Trophoblast cell (in vitro differentiated cells and primary cell): Measurements from ENCODE around the gene PALLD.

Experiments
- DNase-seq, 2 donors: peaks; one replicate each; pipeline ENCODE4 v3.0.0-alpha.2; 2016
- H2AFZ ChIP-seq: 2 replicates; pipeline ENCODE4 v1.6.1; 2013; ENCODE audit warnings: low read length, moderate library complexity, mild to moderate bottlenecking; ENCODE audit not compliant: insufficient read depth, poor library complexity
- H2AK5ac ChIP-seq: 2 replicates; pipeline ENCODE4 v1.6.1; 2013; ENCODE audit warnings: mild to moderate bottlenecking, low read length
- H2BK120ac ChIP-seq: 2 replicates; pipeline ENCODE4 v1.6.1; 2013; ENCODE audit warnings: low read length, mild to moderate bottlenecking, moderate library complexity; ENCODE audit not compliant: insufficient read depth, poor library complexity
- H2BK12ac ChIP-seq: 2 replicates; pipeline ENCODE4 v1.6.1; 2013; ENCODE audit warnings: mild to moderate bottlenecking, low read length, moderate library complexity
- H2BK5ac ChIP-seq: 2 replicates; pipeline ENCODE4 v1.6.1; 2013; ENCODE audit warnings: low read length, low read depth, moderate library complexity, mild to moderate bottlenecking; ENCODE audit not compliant: poor library complexity
- H3K14ac ChIP-seq: 2 replicates; pipeline ENCODE4 v1.6.1; 2013; ENCODE audit warnings: mild to moderate bottlenecking, low read length
- H3K18ac ChIP-seq: 2 replicates; pipeline ENCODE4 v1.6.1; 2013; ENCODE audit warnings: mild to moderate bottlenecking, low read length
- H3K23ac ChIP-seq: 2 replicates; pipeline ENCODE4 v1.6.1; 2013; ENCODE audit warnings: low read length
- H3K27ac ChIP-seq: 2 replicates; pipeline ENCODE4 v1.5.1; 2013; ENCODE audit warnings: low read depth, mild to moderate bottlenecking, inconsistent platforms, low read length, moderate library complexity
- H3K27me3 ChIP-seq: 2 replicates; pipeline ENCODE4 v1.6.1; 2013; ENCODE audit warnings: inconsistent platforms, mild to moderate bottlenecking, low read length, moderate library complexity; ENCODE audit not compliant: insufficient read depth
- H3K36me3 ChIP-seq, 2 experiments: 1 replicate in 1 of 2; 2 replicates in 1 of 2; pipeline ENCODE4 v1.6.1; 2013; ENCODE audit warnings: low read length in 2 of 2, mild to moderate bottlenecking in 2 of 2, moderate library complexity in 1 of 2; ENCODE audit not compliant: insufficient read depth in 2 of 2, control insufficient read depth in 1 of 2
- H3K4ac ChIP-seq: 2 replicates; pipeline ENCODE4 v1.6.1; 2013; ENCODE audit warnings: low read depth, mild to moderate bottlenecking, low read length, moderate library complexity
- H3K4me1 ChIP-seq, 2 experiments: 1 replicate in 1 of 2; 2 replicates in 1 of 2; pipeline ENCODE4 v1.6.1; 2013; ENCODE audit warnings: low read length in 2 of 2, mild to moderate bottlenecking in 2 of 2, moderate library complexity in 1 of 2; ENCODE audit not compliant: insufficient read depth in 2 of 2, control insufficient read depth in 1 of 2
- H3K4me2 ChIP-seq: 2 replicates; pipeline ENCODE4 v1.6.1; 2013; ENCODE audit warnings: inconsistent platforms, mild to moderate bottlenecking, low read length, moderate library complexity
- H3K4me3 ChIP-seq: 2 replicates; pipeline ENCODE4 v1.5.1; 2013; ENCODE audit warnings: mild to moderate bottlenecking, low read depth, low read length, inconsistent platforms
- H3K79me1 ChIP-seq: one replicate; pipeline ENCODE4 v1.6.1; 2013; ENCODE audit warnings: low read length
- H3K79me2 ChIP-seq: 2 replicates; pipeline ENCODE4 v1.6.1; 2013; ENCODE audit warnings: low read length, mild to moderate bottlenecking; ENCODE audit not compliant: control insufficient read depth, insufficient read depth, poor library complexity
- H3K9ac ChIP-seq: 2 replicates; pipeline ENCODE4 v1.6.1; 2013; ENCODE audit warnings: mild to moderate bottlenecking, low read length
- H3K9me3 ChIP-seq: 2 replicates; pipeline ENCODE4 v1.6.1; 2013; ENCODE audit warnings: low read depth, mild to moderate bottlenecking, control low read depth, inconsistent platforms, low read length; ENCODE audit not compliant: insufficient read depth
- H4K12ac ChIP-seq: 2 replicates; pipeline ENCODE4 v1.6.1; 2013; ENCODE audit warnings: low read depth, mild to moderate bottlenecking, low read length, moderate library complexity
- H4K8ac ChIP-seq: 2 replicates; pipeline ENCODE4 v1.6.1; 2013; ENCODE audit warnings: low read depth, mild to moderate bottlenecking, low read length, moderate library complexity
- H4K91ac ChIP-seq: one replicate; pipeline ENCODE4 v1.6.1; 2013; ENCODE audit warnings: low read depth, mild to moderate bottlenecking, low read length, moderate library complexity
- WGBS: extraction: QIAGEN DNeasy Blood & Tissue Kit; methylation state at CpG from one replicate; pipeline ENCODE4 v1.1.7; 2013; ENCODE audit warnings: missing lambda C conversion rate; ENCODE audit not compliant: insufficient read length, insufficient coverage; ENCODE audit errors: extremely low coverage; 5-methylcytosine and 5-hydroxymethylcytosine counted together

PALLD gene

DNA sequence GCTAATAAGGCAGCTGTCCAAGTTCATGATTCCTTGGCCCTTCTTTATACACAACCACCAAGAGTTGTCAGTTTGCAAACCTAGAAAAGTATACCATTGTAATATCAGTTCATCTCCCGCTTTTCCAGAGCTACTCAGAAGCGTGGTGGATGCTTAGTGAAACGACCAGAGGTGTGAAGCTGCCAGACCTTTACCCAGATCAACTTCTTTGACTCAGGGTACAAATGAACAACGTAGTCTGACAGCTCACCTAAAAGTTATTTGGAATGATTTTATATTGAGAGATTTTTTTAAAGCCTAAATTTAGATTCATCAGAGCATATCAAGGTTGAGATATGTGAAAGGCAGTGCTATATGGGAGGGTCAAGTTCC lies 343.5 kb downstream of the PALLD start:
- H3K18ac ChIP-seq: no peak overlapping the region
- no CpG with 5 or more reads among the region's 4 CpGs for WGBS

GRCh38 chr4:168841000-168841671 lies 344.3 kb downstream of the PALLD start:
- no peak overlapping the region for H4K8ac ChIP-seq
- WGBS: no CpG with 5 or more reads among the region's 8 CpGs
- H3K9me3 ChIP-seq: no peaks in the 10 kb centered on the region
- no peak overlapping the region for H4K91ac ChIP-seq
- H3K27me3 ChIP-seq: no peaks in the 10 kb centered on the region
- H2BK5ac ChIP-seq: no peak overlapping the region
- no peak overlapping the region for H2AK5ac ChIP-seq
- no peak overlapping the region for H4K12ac ChIP-seq
- H3K18ac ChIP-seq: no peak overlapping the region
- DNase-seq: no peak
- no peak overlapping the region for H2AFZ ChIP-seq
- no peak overlapping the region for H3K14ac ChIP-seq
- H3K23ac ChIP-seq: no peak overlapping the region
- no peaks in the 10 kb centered on the region for H3K79me1 ChIP-seq
- peaks cover 4 to 11% of the 10 kb centered on the region in 2 experiments for H3K4me1 ChIP-seq
- no peak overlapping the region for H3K9ac ChIP-seq
- peaks cover 10 to 26% of the 10 kb centered on the region in 2 experiments for H3K36me3 ChIP-seq
- H2BK12ac ChIP-seq: no peak overlapping the region
- H2BK120ac ChIP-seq: no peak overlapping the region
- H3K4me2 ChIP-seq: no peak overlapping the region
- peaks cover 12% of the 10 kb centered on the region for H3K79me2 ChIP-seq
- no peak overlapping the region for H3K4me3 ChIP-seq
- H3K4ac ChIP-seq: peak overlapping the region; percentile 43
- H3K27ac ChIP-seq: no peak overlapping the region

More for the DNA sequence above, 343.5 kb downstream of the PALLD start:
- Histone ChIP-seq H3K27me3 (no peaks in the 10 kb centered on the region), H2BK5ac (no peak overlapping the region), H4K91ac (no peak overlapping the region), H3K4me3 (no peak overlapping the region), H3K36me3 (peaks cover 12 to 29% of the 10 kb centered on the region in 2 experiments), H2BK12ac (no peak overlapping the region), H3K14ac (no peak overlapping the region), H3K79me1 (no peaks in the 10 kb centered on the region), H2AK5ac (no peak overlapping the region), H2AFZ (no peak overlapping the region), H4K12ac (no peak overlapping the region), H3K9me3 (no peaks in the 10 kb centered on the region), H2BK120ac (no peak overlapping the region), H3K4me2 (no peak overlapping the region), H3K79me2 (peaks cover 17% of the 10 kb centered on the region), H4K8ac (no peak overlapping the region), H3K4ac (no peak overlapping the region), H3K4me1 (peaks cover 8 to 14% of the 10 kb centered on the region in 2 experiments), H3K9ac (no peak overlapping the region), H3K27ac (no peak overlapping the region), H3K23ac (no peak overlapping the region)
- DNase-seq: no peak

- peak overlapping the region; percentile 43 for H3K4ac ChIP-seq
- H4K91ac ChIP-seq: no peak overlapping the region
- no peak overlapping the region for H2AK5ac ChIP-seq
- no peaks in the 10 kb centered on the region for H3K9me3 ChIP-seq
- no peak overlapping the region for H3K4me2 ChIP-seq
- H3K9ac ChIP-seq: no peak overlapping the region
- H3K27ac ChIP-seq: no peak overlapping the region
- H3K18ac ChIP-seq: no peak overlapping the region
- no peak overlapping the region for H3K23ac ChIP-seq
- peaks cover 8 to 23% of the 10 kb centered on the region in 2 experiments for H3K36me3 ChIP-seq
- H3K4me3 ChIP-seq: no peak overlapping the region
- H3K79me1 ChIP-seq: no peaks in the 10 kb centered on the region
- peaks cover 4 to 8% of the 10 kb centered on the region in 2 experiments for H3K4me1 ChIP-seq
- H2BK5ac ChIP-seq: no peak overlapping the region
- H2BK12ac ChIP-seq: no peak overlapping the region
- H3K79me2 ChIP-seq: peaks cover 10% of the 10 kb centered on the region
- no peak overlapping the region for H4K12ac ChIP-seq
- no peaks in the 10 kb centered on the region for H3K27me3 ChIP-seq
- no peak for DNase-seq
- no peak overlapping the region for H2AFZ ChIP-seq
- no peak overlapping the region for H3K14ac ChIP-seq
- no peak overlapping the region for H4K8ac ChIP-seq
- H2BK120ac ChIP-seq: no peak overlapping the region
Observed at GRCh38 chr4:168841672-168842019, 344.8 kb downstream of the PALLD start.

DNA sequence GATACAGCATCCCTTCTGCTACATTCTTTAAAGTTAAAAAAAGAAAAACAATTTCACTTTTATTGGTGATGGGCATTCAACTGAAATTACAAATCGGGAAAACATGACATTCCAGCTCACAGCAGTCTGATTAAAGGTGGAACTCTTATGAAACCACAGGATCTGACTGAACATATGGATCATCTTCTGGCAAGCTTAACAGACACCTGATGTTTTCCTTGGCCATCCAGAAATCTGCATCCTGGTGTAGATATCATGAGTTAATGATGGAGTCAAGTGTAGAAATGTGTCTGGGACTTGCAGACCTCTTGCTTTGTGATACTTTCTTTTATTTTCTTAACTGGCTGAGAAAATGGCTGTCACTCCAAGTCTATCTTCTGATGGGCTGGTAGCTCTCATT lies 345.3 kb downstream of the PALLD start:
- Histone ChIP-seq H4K8ac (no peak overlapping the region), H3K27ac (no peak overlapping the region), H2BK120ac (no peak overlapping the region), H3K4ac (peak overlapping the region; percentile 13), H2AFZ (no peak overlapping the region), H3K36me3 (peaks cover 7 to 20% of the 10 kb centered on the region in 2 experiments), H4K12ac (no peak overlapping the region), H3K27me3 (no peaks in the 10 kb centered on the region), H3K79me2 (peaks cover 7% of the 10 kb centered on the region), H2AK5ac (no peak overlapping the region), H4K91ac (no peak overlapping the region), H3K4me3 (no peak overlapping the region), H3K14ac (no peak overlapping the region), H3K23ac (peak overlapping the region; percentile 37), H3K4me2 (no peak overlapping the region), H3K9me3 (no peaks in the 10 kb centered on the region), H3K4me1 (peaks cover 4 to 8% of the 10 kb centered on the region in 2 experiments), H3K18ac (no peak overlapping the region), H2BK12ac (no peak overlapping the region), H3K79me1 (no peaks in the 10 kb centered on the region), H3K9ac (no peak overlapping the region), H2BK5ac (no peak overlapping the region)
- DNase-seq: no peak
- no CpG with 5 or more reads among the region's 1 CpG for whole genome bisulfite sequencing
